ENCODE measurements around the gene CFAP65.

The CFAP65 gene

DNA sequence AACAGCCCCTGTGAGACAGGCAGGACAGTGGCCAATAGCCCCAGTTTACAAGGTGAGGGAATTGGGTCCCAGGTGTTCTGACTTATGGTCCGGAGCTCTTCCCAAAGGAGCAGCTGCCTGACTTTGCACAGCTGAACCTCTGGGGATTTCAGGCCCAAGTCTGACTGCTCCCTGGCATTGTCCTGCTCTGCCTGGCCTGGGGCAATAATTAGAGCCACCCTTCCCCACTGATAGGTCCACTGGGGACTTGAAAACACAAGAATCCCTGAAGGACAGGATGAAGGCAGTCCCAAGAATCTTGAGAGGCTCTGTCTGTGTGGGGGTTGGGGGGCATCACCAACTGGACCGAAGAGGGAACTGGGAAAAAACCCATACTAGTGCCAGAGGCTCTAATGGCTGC is 52.7 kb downstream of the CFAP65 start:
- DNase-seq: no peak

DNA sequence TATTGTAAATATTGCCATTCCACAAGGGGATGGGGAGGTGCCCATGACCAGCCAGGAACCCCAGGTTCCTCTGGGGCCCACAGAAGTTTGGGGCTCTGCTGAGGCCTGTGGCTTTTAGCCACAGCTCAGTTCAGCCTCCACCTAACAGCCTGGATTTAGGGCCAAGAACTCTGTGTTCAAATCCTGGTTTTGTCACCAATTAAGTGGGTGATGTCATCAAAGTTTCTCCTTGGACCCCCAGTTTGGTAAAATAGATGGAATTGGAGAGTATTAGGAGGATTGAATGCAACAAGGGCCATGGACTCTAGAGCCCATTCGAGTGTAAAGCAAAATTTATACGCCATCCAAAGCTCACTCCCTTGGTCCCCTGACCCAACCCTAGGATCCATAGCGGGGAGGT is 53.2 kb downstream of the CFAP65 start:
- DNase-seq: no peak

DNA sequence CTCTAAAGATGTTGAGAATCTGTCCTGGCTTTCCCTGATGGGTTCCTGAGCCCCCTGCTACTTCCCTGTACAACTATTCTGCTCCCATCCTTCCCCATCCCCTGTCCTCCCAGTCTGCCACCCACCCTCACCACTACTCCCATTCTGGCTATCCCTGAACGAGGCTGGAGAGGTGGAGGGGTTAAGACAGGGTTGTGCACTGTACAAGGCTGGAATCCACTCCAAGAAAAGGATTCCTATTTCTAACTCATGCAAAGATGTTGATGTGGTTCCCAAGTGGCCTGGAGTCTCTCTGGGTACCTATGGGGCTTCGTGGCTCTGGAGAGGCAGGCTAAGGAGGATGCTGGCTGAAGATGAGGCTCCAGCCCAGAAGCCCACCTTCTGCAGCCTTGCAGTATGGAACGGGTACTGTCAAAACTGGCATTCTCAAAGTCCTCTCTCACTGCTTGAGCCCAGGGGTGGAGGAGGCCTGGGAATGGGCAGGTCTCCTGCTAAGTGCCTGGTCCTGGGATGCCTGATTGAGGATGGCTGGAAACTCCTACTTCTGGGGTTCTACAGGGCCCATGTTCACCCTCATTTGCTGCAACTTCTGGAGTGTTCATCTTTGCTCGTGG is 55.1 kb downstream of the CFAP65 start:
- no peak for DNase-seq

DNA sequence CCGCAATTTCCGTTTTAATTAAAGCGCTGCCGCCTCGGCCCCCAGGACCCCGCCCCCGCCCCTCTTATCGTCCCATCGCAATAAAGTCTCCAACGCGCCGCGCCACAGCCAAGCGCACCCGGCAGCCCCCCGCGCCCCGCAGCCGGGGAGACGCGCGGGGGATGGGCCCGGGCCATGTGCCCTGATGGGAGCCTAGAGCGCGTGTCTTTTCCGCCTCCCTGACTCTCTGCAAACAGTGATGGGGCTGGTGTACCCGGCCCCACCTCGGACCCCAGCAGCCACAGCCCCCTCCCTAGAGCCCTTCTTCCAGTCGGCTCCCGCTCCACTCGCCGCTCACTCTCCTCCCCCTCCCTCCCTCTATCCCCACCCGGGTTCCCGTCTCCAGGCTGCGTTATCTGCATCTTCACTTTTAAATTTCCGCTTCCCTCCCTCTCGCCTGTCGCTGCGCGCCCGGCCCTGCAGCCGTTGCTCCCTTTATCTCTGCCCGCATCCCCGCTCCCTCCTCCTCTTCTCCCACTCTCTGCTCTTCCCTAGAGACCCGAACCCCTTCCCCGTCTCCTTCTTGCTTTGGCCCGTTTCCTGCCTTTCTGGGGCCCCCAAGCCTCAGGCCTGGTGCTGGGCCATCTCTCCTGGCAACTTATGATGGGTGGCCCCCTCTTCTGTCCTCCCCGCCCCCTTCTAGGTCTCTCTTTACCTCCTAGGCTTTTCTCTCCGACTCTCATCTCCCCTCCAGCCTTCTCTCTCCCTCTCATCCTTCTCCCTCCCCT is 55.8 kb downstream of the CFAP65 start:
- no peak for DNase-seq

DNA sequence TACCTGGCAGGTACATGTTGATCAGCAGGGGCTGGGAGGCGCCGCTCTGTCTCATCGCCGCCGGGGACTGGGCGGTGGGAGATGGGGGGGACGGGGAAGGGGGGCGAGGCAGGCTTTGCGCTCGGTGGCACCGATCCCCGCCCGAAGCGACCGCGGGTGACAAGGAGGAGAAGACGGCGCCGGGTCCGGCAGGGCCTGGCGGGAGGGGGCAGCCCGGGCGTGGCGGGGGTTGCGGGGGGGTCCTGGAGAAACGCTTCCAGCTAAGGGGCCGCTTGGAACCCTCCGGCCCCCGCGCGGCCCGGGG is 56.3 kb downstream of the CFAP65 start, which contains the start of gene FEV:
TSS of gene FEV (minus strand) at position 164 of the 304 bp plus-strand sequence. CDS start at position 55, 109 bp downstream.
- no peak for DNase-seq

DNA sequence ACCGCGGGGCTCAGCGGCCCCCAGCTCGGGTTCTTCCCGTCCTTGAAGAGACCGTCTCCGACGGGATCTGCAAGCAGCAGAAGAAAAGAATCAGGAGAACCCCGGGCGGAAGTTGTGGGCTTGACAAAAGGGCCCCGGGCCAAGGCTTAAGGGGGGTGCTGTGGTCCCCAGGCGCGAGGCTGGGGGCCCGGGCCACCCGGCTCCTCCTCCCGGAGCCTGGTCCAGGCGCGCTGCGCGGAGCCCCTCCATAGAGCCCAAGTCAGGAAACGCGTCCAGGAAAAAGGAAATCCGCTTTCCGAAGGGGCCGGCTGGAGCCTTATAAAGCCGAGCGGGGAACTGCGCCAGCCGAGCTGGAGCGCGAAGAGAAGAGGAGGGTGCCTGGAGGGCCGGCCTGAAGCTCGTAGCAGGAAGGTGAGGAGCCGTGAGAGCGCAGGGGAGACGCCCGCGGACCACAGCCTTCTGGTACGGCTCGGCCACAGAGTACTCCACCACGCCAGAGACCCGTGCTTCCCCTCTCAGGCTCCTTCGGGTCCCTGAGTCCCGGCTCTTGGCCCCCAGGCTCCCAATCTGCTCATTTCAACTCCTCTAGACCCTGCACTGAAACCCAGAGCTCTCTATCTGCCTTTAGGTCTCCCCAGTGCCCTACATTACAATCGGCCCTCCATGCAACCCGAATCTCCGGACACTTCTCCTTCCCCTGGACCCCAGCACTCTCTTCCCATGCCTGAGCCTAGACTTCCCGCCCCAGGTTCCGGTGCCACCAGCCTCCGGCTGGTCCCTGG is 56.9 kb downstream of the CFAP65 start:
- DNase-seq: no peak

DNA sequence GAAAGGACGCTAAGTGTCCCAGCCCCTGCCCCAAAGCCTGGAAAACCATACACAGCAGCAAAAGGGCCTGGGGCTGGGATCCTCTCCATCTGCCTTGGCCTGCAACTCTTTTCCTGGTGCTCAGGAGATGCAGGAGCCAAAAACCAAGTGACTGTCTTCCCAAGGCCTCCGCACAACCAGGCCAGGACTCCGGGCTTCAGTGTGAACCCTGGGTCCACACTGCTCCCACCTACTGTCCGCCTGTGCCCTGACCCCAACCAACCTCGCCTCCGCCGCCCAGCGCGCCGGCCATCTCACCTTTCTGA is 57.4 kb downstream of the CFAP65 start:
- no peak for DNase-seq

DNA sequence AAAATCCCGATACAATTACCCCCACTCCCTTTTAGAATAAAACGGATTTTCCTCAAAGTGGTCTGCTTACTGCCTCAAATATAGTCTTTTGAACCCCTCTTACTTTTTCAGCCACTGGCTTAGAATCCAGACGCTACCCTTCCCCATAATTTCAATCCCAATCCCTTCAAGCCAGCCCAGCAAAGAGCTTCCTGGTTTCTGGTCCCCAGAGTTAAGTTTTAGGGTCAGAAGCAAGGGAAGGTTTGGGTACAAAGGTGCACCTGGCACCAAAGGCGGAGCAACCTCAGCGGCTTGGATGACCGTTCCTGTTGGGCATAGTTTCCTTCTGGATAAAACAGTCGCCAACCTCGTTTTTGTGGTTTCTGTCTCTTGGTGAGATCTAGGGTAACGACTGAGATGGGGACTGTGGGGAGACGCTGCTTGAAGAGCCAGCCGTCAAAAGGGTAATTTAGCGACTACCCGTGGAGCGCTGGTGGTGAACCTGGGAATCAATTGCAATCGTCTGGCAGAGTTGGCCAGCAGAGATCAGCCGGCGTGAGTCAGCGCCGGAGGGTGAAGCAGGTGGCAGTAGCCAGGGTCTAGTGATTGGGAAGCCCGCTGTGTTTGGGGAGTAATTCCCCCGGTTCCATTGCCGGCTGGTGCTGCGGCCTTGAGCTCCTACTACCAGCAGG is 57.9 kb downstream of the CFAP65 start:
- DNase-seq: peak; percentile 69

DNA sequence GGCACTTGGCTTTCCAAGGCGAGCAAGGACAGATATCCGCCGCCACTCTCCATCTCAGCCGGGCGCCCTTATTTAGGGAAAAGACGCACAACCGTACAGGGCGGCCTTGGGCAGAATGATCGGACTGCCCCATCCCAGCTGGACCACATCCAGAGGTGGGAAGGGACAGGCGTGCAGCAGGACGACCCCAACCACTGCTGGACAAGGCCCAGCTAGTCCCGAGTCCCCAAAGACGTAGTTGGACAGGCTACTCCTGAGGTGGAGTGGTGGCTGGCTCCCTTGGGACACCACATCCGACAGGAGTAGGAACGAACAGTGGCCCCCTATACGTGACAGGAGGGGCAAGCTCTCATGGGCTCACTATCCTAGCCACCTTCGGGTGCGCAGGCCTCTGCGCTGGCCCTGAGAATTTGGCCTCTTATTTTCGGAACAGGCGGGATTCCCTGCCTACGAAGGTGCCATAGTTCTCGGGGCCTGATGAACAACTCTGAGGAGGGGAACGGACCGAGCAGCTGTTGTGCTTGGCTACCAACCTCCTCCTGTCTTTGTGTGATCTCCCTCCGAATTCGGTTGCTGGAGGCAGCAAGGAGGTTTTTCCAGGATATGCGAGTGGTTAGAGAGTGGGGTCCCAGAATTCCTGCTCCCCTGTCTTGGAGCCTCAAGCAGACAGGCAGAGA is 58.6 kb downstream of the CFAP65 start:
- DNase-seq: no peak

DNA sequence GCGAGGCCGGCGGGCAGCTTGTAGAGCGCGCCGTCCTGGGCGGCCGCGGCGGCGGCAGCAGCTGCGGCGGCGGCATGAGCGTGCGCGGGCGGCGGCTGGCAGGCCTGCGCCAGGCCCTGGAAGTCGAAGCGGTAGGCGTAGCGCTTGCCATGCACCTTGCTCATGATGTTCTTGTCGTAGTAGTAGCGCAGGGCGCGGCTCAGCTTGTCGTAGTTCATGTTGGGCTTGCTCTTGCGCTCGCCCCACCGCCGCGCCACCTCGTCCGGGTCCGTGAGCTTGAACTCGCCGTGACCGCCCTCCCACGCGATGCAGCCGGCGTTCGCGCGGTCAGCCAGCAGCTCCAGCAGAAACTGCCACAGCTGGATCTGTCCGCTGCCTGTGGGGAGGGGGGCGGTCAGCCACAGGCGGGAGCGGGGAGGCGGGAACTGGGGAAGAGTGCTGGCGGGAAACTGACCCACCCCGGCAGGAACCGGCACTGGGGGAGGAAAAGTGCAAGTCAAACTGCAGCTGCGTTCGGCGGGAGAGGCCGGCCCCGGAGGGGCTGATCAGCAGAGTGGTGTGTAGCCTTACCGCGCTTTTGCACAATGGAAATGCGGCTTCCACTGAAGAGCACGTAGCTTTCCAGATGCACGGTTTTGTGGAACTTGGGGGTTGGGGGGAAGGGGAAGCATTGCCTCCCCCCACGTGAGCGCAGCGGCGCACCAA is 59.3 kb downstream of the CFAP65 start:
- peak; percentile 40 for DNase-seq

DNA sequence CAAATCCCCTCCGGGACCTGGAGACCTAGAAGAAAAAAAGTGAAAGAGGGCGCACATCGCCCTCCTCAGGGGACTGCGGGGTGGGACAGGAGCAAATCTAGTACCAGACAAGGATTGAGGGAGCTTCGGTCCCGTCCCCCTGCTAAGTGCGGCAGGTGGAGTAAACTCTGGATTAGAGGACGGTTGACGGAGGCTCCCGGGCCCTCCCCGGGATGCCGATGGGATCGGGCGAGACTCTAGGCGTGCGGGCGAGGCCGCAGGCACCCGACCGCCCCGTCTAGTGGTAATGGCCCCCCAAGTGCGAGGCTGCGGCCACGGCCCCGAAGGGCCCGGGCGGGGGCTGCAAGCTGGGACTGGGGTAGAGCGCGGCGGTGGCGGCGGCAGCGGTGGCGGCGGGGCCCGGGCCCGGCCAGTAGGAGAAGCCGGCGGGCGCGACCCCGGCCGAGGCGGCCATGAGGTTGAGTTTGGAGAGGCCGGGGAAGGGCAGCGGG is 59.9 kb downstream of the CFAP65 start:
- peak; percentile 8 for DNase-seq

DNA sequence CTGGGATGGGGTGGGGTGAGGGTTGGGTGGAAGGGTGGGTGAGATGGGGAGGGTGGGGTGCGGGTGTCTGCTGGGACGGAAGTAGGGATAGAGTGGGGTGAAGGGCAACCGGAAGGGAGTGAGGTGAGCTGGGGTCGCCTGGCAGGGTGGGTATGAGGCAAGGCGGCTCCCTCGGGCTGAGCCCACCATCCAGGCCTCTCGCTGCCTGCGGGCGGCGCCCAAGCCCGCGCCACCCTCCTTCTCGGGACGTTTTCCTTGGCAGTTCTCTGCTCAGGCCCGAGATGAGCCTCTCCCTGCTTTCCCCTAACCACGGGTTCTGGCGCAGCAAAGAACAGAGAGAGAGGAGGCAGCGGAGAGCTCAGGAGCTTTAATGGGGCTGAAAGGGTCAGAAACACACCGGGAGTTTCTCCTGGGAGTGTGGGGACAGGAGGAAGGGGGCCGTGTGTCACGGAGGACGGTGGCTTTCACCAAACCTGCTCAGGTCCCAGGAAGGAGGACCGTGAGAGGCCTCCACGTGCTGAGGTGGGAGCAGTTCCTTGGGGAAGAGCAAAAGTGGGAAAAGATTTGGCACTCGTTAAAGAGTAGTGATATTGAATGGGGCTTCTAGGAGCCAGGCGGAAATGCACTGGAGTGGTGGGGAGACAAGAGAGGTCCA is 60.5 kb downstream of the CFAP65 start:
- DNase-seq: no peak

DNA sequence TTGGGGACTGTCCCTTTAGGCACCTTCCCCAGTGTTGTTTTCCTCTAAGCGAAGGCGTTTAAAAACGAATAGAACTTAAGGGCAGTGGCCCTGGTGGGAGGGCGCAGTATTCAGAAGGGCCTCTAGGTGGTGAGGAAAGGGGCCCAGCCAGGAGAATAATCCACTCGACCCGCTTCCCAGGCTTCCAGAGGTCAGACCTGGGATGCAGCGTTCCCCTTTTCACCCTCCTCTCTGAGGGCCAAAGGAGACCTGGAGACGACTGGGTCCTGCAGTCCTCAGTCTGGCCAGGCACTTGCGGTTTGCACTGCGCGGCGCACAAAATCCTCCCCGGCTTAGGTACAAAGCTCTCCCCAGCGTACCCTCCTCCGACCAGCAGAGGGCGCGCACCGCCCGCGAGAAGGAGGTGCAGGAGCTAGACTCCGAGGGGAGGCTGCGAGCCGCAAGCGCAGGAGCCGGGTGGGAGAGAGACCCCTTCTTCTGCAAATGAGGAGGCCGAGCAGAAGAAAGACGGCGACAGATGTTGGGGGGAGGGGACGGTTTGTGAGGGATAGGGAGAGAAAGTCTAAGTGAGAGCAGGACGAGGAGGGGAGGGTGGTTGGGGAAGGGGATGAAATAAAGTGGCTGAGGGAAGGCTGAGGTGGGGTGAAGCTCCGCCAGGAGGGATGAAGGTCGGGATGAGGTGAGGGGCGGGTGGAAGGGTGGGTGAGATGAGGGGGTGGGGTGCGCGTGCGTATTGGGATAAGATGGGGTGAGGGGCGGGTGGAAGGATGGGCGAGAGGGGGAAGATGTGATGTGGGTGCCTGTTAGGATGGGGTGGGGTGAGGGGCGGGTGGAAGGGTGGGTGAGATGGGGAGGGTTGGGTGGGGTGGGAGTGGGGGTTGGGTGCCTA is 61.2 kb downstream of the CFAP65 start:
- peak; percentile 69 for DNase-seq

DNA sequence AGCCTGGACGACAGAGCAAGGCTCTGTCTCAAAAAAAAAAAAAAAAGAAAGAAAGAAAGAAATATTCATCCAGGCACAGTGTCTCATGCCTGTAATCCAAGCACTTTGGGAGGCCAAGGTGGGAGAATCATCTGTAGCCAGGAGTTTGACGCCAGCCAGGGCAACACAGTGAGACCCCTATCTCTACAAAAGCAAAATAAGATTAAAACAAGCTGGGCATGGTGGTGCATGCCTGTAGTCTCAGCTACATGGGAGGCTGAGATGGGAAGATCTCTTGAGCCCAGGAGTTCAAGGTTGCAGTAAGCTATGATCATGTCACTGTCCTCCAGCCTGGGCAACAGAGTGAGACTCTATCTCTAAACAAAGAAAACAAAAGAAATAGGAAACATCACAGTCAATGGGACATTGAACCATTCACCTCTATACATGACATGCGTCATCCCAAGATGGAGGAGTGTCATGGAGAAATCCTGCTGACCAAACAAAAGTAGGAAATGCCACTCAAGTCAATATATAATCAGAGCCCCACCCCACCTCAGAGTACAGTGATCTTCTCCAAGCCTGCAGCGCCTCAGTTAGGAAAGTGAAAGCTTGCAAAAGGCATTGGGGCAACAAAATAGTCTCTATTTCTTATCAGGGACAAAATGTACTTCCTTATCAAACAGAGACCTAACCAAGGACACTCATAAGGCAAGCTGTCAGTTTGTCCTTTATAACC is 66.1 kb downstream of the CFAP65 start:
- DNase-seq: no peak

DNA sequence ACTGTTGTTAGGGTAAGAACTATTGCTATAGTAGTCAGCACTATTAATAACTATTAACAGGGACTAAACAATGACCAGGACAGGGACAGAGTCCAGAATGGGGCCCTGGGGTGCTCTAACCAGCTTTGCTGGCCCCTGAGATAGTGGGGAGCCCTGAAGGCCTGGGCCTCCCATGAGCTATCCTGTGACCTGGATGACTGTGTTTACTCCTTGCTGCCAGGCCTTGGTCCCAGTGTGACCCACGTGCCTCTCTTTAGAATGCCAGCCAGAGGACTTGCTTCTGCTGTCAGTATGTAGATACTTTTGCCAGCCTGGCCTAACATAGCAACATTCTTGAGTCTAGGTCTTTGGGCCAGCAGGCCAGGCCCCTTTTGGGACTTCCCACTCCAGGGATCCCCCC is 70.4 kb downstream of the CFAP65 start:
- DNase-seq: no peak

DNA sequence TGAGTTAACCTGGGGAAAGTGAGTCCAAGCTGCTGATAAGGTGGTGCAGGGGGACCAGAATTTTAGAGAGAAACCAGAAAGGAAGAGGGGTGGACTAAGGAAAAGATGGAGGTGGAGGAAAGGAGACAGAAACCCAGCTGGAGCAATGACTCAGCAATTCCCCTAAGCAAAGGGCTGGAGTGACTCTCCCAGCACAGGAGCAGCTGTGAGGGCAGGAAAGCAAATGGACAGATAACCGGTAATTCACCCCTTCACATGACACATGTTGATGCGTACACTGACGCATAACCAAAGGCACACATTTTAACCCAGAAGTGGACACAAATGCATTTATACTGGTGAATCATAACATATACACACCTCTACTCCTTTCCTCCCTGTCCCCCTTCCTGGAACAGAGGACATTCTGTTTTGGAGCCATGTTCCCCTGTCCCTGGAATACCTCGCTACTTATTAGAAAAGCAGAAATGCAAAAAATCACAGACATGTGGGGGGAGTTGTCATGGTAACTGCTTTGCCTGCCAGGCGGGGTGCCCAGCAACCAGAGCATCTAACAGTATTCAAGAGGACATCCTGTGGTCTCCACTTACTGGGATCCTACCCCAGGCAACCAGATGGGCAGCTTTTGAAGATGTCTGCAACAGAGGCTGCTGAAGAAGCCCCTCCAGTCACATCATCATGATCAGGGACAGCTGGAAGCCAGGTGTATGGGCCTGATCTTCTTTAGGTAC is 77.1 kb downstream of the CFAP65 start:
- DNase-seq: peak; percentile 63

DNA sequence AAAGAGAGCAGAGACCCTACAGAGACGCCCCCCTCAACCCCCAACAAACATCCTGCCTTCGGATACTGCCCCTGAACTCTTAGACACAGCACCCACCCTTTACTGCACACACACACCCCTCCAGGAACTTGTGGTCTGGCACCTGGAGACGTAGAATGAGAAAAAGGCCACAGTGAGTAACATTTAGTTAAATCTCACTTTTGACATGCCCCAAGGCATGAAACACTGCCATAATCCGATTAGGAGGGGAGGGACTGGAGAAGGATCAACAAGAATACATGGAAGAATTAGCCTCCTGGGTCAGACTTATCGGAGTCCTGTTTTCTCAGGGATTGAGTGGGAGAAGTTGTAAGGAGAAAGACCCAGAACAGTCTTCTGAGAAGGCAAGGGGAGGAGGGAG is 77.7 kb downstream of the CFAP65 start:
- no peak for DNase-seq

DNA sequence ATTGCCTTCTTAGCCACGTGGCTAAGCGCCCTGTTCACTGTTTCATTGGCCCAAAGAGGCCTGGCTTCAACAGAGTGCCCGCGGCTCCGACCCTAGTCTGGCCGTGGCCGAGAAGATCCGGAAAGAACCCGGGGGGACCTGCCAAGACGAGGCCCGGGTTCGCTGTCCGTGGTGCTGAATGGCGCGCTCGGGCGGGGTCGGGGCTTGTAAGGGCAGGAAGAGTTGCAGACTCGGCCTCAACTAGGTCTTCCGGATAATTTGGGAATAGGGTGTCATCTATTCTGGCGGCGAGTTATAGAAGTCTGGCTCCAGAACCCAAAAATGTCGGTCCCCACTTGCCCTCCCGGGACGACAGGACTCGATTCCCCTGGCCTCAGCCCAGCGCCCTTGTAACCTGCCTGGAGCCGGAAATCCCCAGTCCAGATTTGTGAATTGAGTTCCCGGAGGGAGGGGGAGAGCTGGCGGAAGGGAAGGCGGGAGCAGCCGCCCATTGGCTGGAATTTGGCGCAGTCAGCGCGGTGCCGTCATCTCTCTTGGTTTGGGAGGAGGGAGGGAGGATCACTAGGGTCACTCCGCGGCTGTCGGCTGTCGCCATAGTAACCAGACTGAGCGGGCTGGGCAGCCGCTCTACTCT is 78.3 kb downstream of the CFAP65 start:
- DNase-seq: peak; percentile 92
